Measurements from ENCODE around the gene CXCL12. TPM values are rescaled to one million over a fixed set of nuclear protein-coding genes. Genes with fewer than 3 reads are reported as not detected.

The CXCL12 gene
- total RNA-seq, 1 experiment from 2014 or later, result not detected

GRCh38 chr10:44385696-44386441, 972 bp upstream of the CXCL12 start:
- Histone ChIP-seq H3K9ac (ENCODE audit: low read length) (no peak overlapping the region), H3K27me3 (ENCODE audit: low read length) (no peaks in the 10 kb centered on the region), H3K4me3 (ENCODE audit: low read length) (no peak overlapping the region), H3K79me2 (ENCODE audit: low read length) (no peaks in the 10 kb centered on the region), H3K9me2 (replicated peaks; ENCODE audit: insufficient read depth, low read length) (no peaks in the 10 kb centered on the region), H3K9me3 (ENCODE audit: low read length) (no peaks in the 10 kb centered on the region), H3K36me3 (ENCODE audit: insufficient read depth, low read length) (no peaks in the 10 kb centered on the region), H3K27ac (ENCODE audit: low read length) (no peak overlapping the region), H2AFZ (ENCODE audit: low read length) (no peak overlapping the region), H3K4me1 (ENCODE audit: low read length) (no peaks in the 10 kb centered on the region), H4K20me1 (ENCODE audit: insufficient read depth, low read depth, low read length) (no peaks in the 10 kb centered on the region), H3K4me2 (ENCODE audit: low read depth, low read length, poor library complexity, severe bottlenecking) (no peak overlapping the region)
- no peak for DNase-seq

- no peak overlapping the region for H2AFZ ChIP-seq (ENCODE audit: low read length)
- no peak overlapping the region for H3K9ac ChIP-seq (ENCODE audit: low read length)
- no peaks in the 10 kb centered on the region for H3K27me3 ChIP-seq (ENCODE audit: low read length)
These were observed 284 bp downstream of the CXCL12 start for GRCh38 chr10:44384601-44385025.

GRCh38 chr10:44383749-44384600, 922 bp downstream of the CXCL12 start:
- Histone ChIP-seq H3K4me3 (ENCODE audit: low read length) (no peak overlapping the region), H3K36me3 (ENCODE audit: insufficient read depth, low read length) (no peaks in the 10 kb centered on the region), H3K9ac (ENCODE audit: low read length) (no peak overlapping the region), H3K27me3 (ENCODE audit: low read length) (no peaks in the 10 kb centered on the region), H3K9me3 (ENCODE audit: low read length) (no peaks in the 10 kb centered on the region), H4K20me1 (ENCODE audit: insufficient read depth, low read depth, low read length) (no peaks in the 10 kb centered on the region), H3K4me2 (ENCODE audit: low read depth, low read length, poor library complexity, severe bottlenecking) (no peak overlapping the region), H3K79me2 (ENCODE audit: low read length) (no peaks in the 10 kb centered on the region), H3K9me2 (replicated peaks; ENCODE audit: insufficient read depth, low read length) (no peaks in the 10 kb centered on the region), H2AFZ (ENCODE audit: low read length) (no peak overlapping the region), H3K27ac (ENCODE audit: low read length) (no peak overlapping the region), H3K4me1 (ENCODE audit: low read length) (no peaks in the 10 kb centered on the region)
- DNase-seq, result no peak

More at GRCh38 chr10:44384601-44385025, 284 bp downstream of the CXCL12 start:
- H3K79me2 ChIP-seq (ENCODE audit: low read length), result no peaks in the 10 kb centered on the region
- H3K36me3 ChIP-seq (ENCODE audit: insufficient read depth, low read length), result no peaks in the 10 kb centered on the region
- H4K20me1 ChIP-seq (ENCODE audit: insufficient read depth, low read depth, low read length), result no peaks in the 10 kb centered on the region
- no peak overlapping the region for H3K4me3 ChIP-seq (ENCODE audit: low read length)
- no peaks in the 10 kb centered on the region for H3K9me2 ChIP-seq (replicated peaks; ENCODE audit: insufficient read depth, low read length)
- DNase-seq, result no peak
- no peak overlapping the region for H3K4me2 ChIP-seq (ENCODE audit: low read depth, low read length, poor library complexity, severe bottlenecking)
- H3K4me1 ChIP-seq (ENCODE audit: low read length), result no peaks in the 10 kb centered on the region
- H3K9me3 ChIP-seq (ENCODE audit: low read length), result no peaks in the 10 kb centered on the region
- no peak overlapping the region for H3K27ac ChIP-seq (ENCODE audit: low read length)

GRCh38 chr10:44382981-44383748, 1.7 kb downstream of the CXCL12 start:
- H3K36me3 ChIP-seq (ENCODE audit: insufficient read depth, low read length), result no peaks in the 10 kb centered on the region
- H3K4me1 ChIP-seq (ENCODE audit: low read length), result no peaks in the 10 kb centered on the region
- H2AFZ ChIP-seq (ENCODE audit: low read length), result no peak overlapping the region
- H3K9me3 ChIP-seq (ENCODE audit: low read length), result no peaks in the 10 kb centered on the region
- H4K20me1 ChIP-seq (ENCODE audit: insufficient read depth, low read depth, low read length), result no peaks in the 10 kb centered on the region
- H3K9me2 ChIP-seq (replicated peaks; ENCODE audit: insufficient read depth, low read length), result no peaks in the 10 kb centered on the region
- no peak overlapping the region for H3K9ac ChIP-seq (ENCODE audit: low read length)
- no peaks in the 10 kb centered on the region for H3K79me2 ChIP-seq (ENCODE audit: low read length)
- DNase-seq, result no peak
- H3K4me2 ChIP-seq (ENCODE audit: low read depth, low read length, poor library complexity, severe bottlenecking), result no peak overlapping the region
- no peak overlapping the region for H3K27ac ChIP-seq (ENCODE audit: low read length)
- H3K4me3 ChIP-seq (ENCODE audit: low read length), result no peak overlapping the region
- H3K27me3 ChIP-seq (ENCODE audit: low read length), result no peaks in the 10 kb centered on the region

DNA sequence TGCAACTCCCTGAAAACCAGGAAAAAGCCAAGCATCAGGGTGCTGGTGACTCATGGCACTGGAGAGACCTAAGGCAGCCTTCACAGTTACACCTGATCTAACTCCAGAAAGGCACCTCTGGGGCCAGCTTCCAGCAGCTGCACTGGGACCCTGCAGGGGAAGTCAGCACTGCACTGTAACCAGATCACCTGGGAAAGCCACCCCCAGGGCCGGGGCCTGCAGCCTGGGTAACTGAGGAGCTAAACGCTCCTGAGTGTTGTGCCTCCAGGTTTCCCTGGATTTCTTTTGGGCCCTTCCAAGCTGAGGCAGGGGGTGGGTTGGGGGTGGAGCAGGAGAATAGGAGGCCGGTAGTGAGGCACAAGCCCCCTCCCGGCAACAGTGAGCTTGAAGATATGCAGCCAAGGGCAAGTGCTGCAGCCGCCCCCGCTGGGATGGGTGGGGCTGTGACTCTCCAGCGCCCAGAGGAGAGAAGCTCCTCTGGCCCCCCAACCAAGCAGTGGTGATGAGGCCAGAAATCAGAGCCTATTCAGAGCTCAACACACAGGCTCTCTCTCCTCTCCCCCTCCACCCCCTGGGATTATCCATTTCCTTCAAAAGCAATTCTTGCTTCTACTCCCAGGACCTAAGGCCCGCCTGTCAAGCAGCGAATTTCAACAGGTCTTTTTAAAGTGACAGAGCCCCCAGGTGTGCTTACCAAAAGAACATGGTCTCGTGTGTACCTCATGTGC, 2.6 kb downstream of the CXCL12 start:
- Histone ChIP-seq H3K79me2 (ENCODE audit: low read length) (no peaks in the 10 kb centered on the region), H3K4me2 (ENCODE audit: low read depth, low read length, poor library complexity, severe bottlenecking) (no peak overlapping the region), H3K27me3 (ENCODE audit: low read length) (no peaks in the 10 kb centered on the region), H3K9me3 (ENCODE audit: low read length) (no peaks in the 10 kb centered on the region), H3K27ac (ENCODE audit: low read length) (no peak overlapping the region), H3K36me3 (ENCODE audit: insufficient read depth, low read length) (no peaks in the 10 kb centered on the region), H2AFZ (ENCODE audit: low read length) (no peak overlapping the region), H3K9me2 (replicated peaks; ENCODE audit: insufficient read depth, low read length) (no peaks in the 10 kb centered on the region), H4K20me1 (ENCODE audit: insufficient read depth, low read depth, low read length) (no peaks in the 10 kb centered on the region), H3K9ac (ENCODE audit: low read length) (no peak overlapping the region), H3K4me3 (ENCODE audit: low read length) (no peak overlapping the region), H3K4me1 (ENCODE audit: low read length) (no peaks in the 10 kb centered on the region)
- DNase-seq, result no peak

DNA sequence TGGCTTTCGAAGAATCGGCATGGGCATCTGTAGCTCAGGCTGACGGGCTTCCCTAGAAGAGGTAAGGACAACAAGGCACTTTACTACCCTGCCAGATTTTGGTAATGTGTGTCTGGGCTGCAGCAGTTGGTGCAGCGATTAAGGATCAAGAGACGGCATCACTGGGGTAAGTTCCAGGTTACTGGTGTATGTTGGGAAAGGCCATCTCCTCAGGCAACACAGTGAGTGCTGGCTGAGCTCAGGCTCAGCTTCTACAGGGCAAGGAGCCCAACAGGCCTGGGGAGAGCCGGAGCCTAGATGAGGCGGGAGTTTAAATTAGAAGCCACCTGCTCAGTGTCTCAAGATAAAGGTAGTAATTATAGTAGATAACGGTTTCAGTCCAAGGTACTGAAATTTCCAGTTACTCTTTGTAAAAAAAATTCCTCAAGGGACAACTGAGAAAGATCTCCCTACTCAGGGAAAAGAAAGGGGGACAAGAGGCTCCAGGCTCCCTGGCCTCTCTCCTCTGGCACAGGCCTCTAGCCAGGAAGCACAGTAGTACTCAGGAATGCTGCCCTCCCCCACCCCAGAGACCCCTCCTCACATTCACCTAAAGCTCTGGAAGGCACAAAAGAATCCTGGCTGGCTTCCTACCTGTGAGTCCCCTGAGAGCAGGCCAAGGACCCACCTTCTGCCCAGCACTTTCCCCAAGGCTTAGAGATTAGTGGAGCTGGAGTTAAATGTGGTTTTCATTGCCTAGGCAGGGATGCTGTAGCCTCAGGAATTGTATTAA, 3.9 kb downstream of the CXCL12 start:
- no peak overlapping the region for H3K27ac ChIP-seq (ENCODE audit: low read length)
- no peaks in the 10 kb centered on the region for H3K79me2 ChIP-seq (ENCODE audit: low read length)
- DNase-seq, result no peak
- H3K4me3 ChIP-seq (ENCODE audit: low read length), result no peak overlapping the region
- no peak overlapping the region for H3K9ac ChIP-seq (ENCODE audit: low read length)
- no peaks in the 10 kb centered on the region for H3K27me3 ChIP-seq (ENCODE audit: low read length)
- no peaks in the 10 kb centered on the region for H4K20me1 ChIP-seq (ENCODE audit: insufficient read depth, low read depth, low read length)
- H2AFZ ChIP-seq (ENCODE audit: low read length), result no peak overlapping the region
- no peaks in the 10 kb centered on the region for H3K9me2 ChIP-seq (replicated peaks; ENCODE audit: insufficient read depth, low read length)
- H3K9me3 ChIP-seq (ENCODE audit: low read length), result no peaks in the 10 kb centered on the region
- H3K4me2 ChIP-seq (ENCODE audit: low read depth, low read length, poor library complexity, severe bottlenecking), result no peak overlapping the region
- no peaks in the 10 kb centered on the region for H3K36me3 ChIP-seq (ENCODE audit: insufficient read depth, low read length)
- no peaks in the 10 kb centered on the region for H3K4me1 ChIP-seq (ENCODE audit: low read length)

DNA sequence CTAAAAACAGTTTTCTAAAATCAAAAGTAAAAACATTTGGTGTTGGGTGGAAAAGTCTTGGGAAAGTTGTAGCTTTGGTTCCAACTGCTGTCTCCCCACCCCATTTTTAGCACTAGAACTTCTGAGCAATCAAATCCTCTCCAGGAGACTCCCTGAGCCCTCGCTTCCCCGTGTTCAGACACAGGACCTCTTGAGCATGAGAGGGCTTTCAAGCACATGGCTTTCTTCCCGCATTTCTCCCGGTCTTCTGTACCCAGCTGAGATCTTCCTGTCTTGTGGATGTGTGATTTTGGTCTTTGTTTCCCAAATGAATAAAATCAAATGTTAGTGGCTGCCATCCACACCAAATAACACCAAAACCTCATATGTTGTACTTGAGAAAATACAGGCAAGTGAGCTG, 5.0 kb downstream of the CXCL12 start:
- no peaks in the 10 kb centered on the region for H3K36me3 ChIP-seq (ENCODE audit: insufficient read depth, low read length)
- no peak overlapping the region for H3K9ac ChIP-seq (ENCODE audit: low read length)
- no peaks in the 10 kb centered on the region for H3K9me2 ChIP-seq (replicated peaks; ENCODE audit: insufficient read depth, low read length)
- no peaks in the 10 kb centered on the region for H3K9me3 ChIP-seq (ENCODE audit: low read length)
- no peak overlapping the region for H3K4me2 ChIP-seq (ENCODE audit: low read depth, low read length, poor library complexity, severe bottlenecking)
- no peaks in the 10 kb centered on the region for H3K4me1 ChIP-seq (ENCODE audit: low read length)
- no peak for DNase-seq
- H3K4me3 ChIP-seq (ENCODE audit: low read length), result no peak overlapping the region
- H4K20me1 ChIP-seq (ENCODE audit: insufficient read depth, low read depth, low read length), result no peaks in the 10 kb centered on the region
- no peaks in the 10 kb centered on the region for H3K27me3 ChIP-seq (ENCODE audit: low read length)
- no peaks in the 10 kb centered on the region for H3K79me2 ChIP-seq (ENCODE audit: low read length)
- H3K27ac ChIP-seq (ENCODE audit: low read length), result no peak overlapping the region
- H2AFZ ChIP-seq (ENCODE audit: low read length), result no peak overlapping the region

Measured in Karpas-422 (cell line).